CD4-positive, alpha-beta T cell (primary cell): ENCODE results near the gene CFAP100. TPM values are rescaled to one million over a fixed set of nuclear protein-coding genes. Genes with fewer than 3 reads are reported as not detected.

Source experiments
- ATAC-seq: fragments of 200-7000 bp; cut with Tn5 transposase; one replicate; pipeline ENCODE4 v1.10.0; 2022; ENCODE audit warnings: mild to moderate bottlenecking; ENCODE audit not compliant: poor library complexity
- CTCF ChIA-PET: fragments of 350-600 bp; sonication (Branson Sonifier 250); formaldehyde crosslinking; loops from one replicate; lab custom pipeline; 2021; ENCODE audit warnings: antibody characterized with exemption, inconsistent platforms; lab: Charles Lee
- POLR2A ChIA-PET: fragments of 350-600 bp; sonication (Branson Sonifier 250); formaldehyde crosslinking; loops from one replicate; lab custom pipeline; 2021; ENCODE audit warnings: antibody characterized with exemption, inconsistent platforms; lab: Charles Lee
- DNase-seq, 14 experiments: peaks; one replicate each; pipeline ENCODE4 v3.0.0-alpha.2; 2013 to 2020; ENCODE audit warnings: mixed read lengths in 2 of 14
- H3K27ac ChIP-seq, 2 donors: one replicate each; pipeline versions ENCODE4 v1.5.1 to v1.7.0; 2013; ENCODE audit warnings: low read length in 2 of 2, low read depth in 1 of 2, mild to moderate bottlenecking in 1 of 2
- H3K27me3 ChIP-seq, 2 experiments: 1 replicate in 1 of 2; 2 replicates in 1 of 2; pipeline versions ENCODE4 v1.6.1 to v1.7.0; 2013; ENCODE audit warnings: low read length in 2 of 2, control low read depth in 1 of 2, mild to moderate bottlenecking in 1 of 2, moderate library complexity in 1 of 2; ENCODE audit not compliant: insufficient read depth in 2 of 2, control insufficient read depth in 1 of 2
- H3K36me3 ChIP-seq: one replicate; pipeline ENCODE4 v1.6.1; 2013; ENCODE audit warnings: low read length, control low read depth; ENCODE audit not compliant: insufficient read depth
- H3K4me1 ChIP-seq: one replicate; pipeline ENCODE4 v1.6.1; 2013; ENCODE audit warnings: low read length, control low read depth; ENCODE audit not compliant: insufficient read depth
- H3K4me3 ChIP-seq: one replicate; pipeline ENCODE4 v1.5.1; 2013; ENCODE audit warnings: mild to moderate bottlenecking, low read length, moderate library complexity
- H3K9me3 ChIP-seq, 2 experiments: 1 replicate in 1 of 2; 2 replicates in 1 of 2; pipeline versions ENCODE4 v1.6.1 to v1.7.0; 2013; ENCODE audit warnings: low read length in 2 of 2, mild to moderate bottlenecking in 2 of 2, control low read depth in 1 of 2, moderate library complexity in 1 of 2; ENCODE audit not compliant: control insufficient read depth in 1 of 2, insufficient read depth in 1 of 2
- H3K27ac Mint-ChIP-seq: one replicate; pipeline ENCODE4 v1.8.0; 2020; ENCODE audit warnings: mixed read lengths
- H3K27me3 Mint-ChIP-seq: one replicate; pipeline ENCODE4 v1.8.0; 2021; ENCODE audit warnings: mixed read lengths
- H3K36me3 Mint-ChIP-seq: one replicate; pipeline ENCODE4 v1.8.0; 2021; ENCODE audit warnings: low read depth, mixed read lengths
- H3K4me1 Mint-ChIP-seq: one replicate; pipeline ENCODE4 v1.8.0; 2021; ENCODE audit warnings: low read depth, mixed read lengths
- H3K4me3 Mint-ChIP-seq: one replicate; pipeline ENCODE4 v1.8.0; 2020; ENCODE audit warnings: mild to moderate bottlenecking, mixed read lengths
- H3K9me3 Mint-ChIP-seq: one replicate; pipeline ENCODE4 v1.8.0; 2020; ENCODE audit warnings: mixed read lengths
- intact Hi-C, 2 experiments: fragments of 100-400 bp; cut with DNase I in 1 of 2; cut with micrococcal nuclease in 1 of 2; formaldehyde crosslinking; loops; one replicate each; pipeline versions ENCODE4 v1.15.1 to v1.9.0; 2023 to 2025; cut with DNase I, micrococcal nuclease
- total RNA-seq, 174 experiments: library from RNA in 2 of 174; stranded (reverse) in 2 of 174; gene quantifications; one replicate each; pipeline ENCODE4 v1.2.3 and lab custom pipeline; 2021 to 2026
- TF ChIP-seq, protein P1 (sequence below): fragments of 200-600 bp; IDR thresholded peaks from one replicate; pipeline ENCODE4 v1.8.0; 2022; ENCODE audit warnings: antibody characterized with exemption, mild to moderate bottlenecking

The CFAP100 gene
- total RNA-seq, 2 experiments from 2014 or later, result not detected

DNA sequence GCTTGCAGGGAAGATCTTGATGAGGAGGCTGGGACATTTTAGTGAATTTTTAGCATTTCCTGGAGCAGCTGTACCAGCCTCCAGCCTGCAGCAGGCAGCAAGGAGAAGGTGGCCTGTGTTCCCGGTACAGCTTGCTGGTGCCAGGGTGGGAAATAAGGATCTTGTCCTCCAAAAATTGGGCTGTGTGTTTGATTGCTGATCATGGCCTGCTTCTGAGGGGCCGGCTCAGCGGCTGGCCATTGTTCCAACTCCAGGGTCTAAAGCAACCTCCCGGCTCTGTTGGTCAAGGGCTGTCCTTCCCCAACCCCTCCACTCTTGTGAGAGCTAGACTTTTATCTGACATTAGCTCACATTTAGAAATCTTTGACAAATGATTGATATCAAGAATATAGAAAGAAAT lies 5.0 kb downstream of the CFAP100 start:
- ChIA-PET POLR2A (no interaction called here), CTCF (no interaction called here)
- Mint-ChIP-seq H3K4me1 (no peaks in the 10 kb centered on the region), H3K4me3 (no peak overlapping the region), H3K36me3 (no peaks in the 10 kb centered on the region), H3K27me3 (peaks cover 33% of the 10 kb centered on the region), H3K27ac (no peak overlapping the region), H3K9me3 (no peaks in the 10 kb centered on the region)
- Histone ChIP-seq H3K36me3 (no peaks in the 10 kb centered on the region), H3K27me3 (peaks cover 3 to 7% of the 10 kb centered on the region in 2 experiments), H3K27ac (no peak overlapping the region), H3K4me1 (no peaks in the 10 kb centered on the region), H3K9me3 (no peaks in the 10 kb centered on the region), H3K4me3 (no peak overlapping the region)
- ATAC-seq, result no peak
- TF ChIP-seq, protein P1, sequence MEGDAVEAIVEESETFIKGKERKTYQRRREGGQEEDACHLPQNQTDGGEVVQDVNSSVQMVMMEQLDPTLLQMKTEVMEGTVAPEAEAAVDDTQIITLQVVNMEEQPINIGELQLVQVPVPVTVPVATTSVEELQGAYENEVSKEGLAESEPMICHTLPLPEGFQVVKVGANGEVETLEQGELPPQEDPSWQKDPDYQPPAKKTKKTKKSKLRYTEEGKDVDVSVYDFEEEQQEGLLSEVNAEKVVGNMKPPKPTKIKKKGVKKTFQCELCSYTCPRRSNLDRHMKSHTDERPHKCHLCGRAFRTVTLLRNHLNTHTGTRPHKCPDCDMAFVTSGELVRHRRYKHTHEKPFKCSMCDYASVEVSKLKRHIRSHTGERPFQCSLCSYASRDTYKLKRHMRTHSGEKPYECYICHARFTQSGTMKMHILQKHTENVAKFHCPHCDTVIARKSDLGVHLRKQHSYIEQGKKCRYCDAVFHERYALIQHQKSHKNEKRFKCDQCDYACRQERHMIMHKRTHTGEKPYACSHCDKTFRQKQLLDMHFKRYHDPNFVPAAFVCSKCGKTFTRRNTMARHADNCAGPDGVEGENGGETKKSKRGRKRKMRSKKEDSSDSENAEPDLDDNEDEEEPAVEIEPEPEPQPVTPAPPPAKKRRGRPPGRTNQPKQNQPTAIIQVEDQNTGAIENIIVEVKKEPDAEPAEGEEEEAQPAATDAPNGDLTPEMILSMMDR, result no peak
- DNase-seq, result no peak
- intact Hi-C loops, result no loop called here

- Histone ChIP-seq H3K4me1 (no peaks in the 10 kb centered on the region), H3K27ac (no peak overlapping the region), H3K27me3 (peaks cover 0 to 2% of the 10 kb centered on the region in 2 experiments), H3K9me3 (peaks cover 0 to 4% of the 10 kb centered on the region in 2 experiments), H3K36me3 (no peaks in the 10 kb centered on the region), H3K4me3 (no peak overlapping the region)
- CTCF ChIA-PET, result no interaction called here
- H3K9me3 Mint-ChIP-seq, result no peaks in the 10 kb centered on the region
- H3K4me1 Mint-ChIP-seq, result no peaks in the 10 kb centered on the region
- DNase-seq (no peak), ATAC-seq (no peak)
- H3K27me3 Mint-ChIP-seq, result peaks cover 30% of the 10 kb centered on the region
- POLR2A ChIA-PET, result no interaction called here
- intact Hi-C loops, result no loop called here
- no peak overlapping the region for H3K27ac Mint-ChIP-seq
- H3K4me3 Mint-ChIP-seq, result no peak overlapping the region
- H3K36me3 Mint-ChIP-seq, result no peaks in the 10 kb centered on the region
- TF ChIP-seq, protein P1, result no peak
Measured at GRCh38 chr3:126401611-126402160, 7.0 kb downstream of the CFAP100 start.

- POLR2A ChIA-PET, result no interaction called here
- Mint-ChIP-seq H3K27ac (no peak overlapping the region), H3K4me3 (no peak overlapping the region), H3K36me3 (no peaks in the 10 kb centered on the region), H3K9me3 (no peaks in the 10 kb centered on the region), H3K27me3 (peaks cover 34% of the 10 kb centered on the region), H3K4me1 (no peaks in the 10 kb centered on the region)
- Histone ChIP-seq H3K27me3 (peaks cover 0 to 2% of the 10 kb centered on the region in 2 experiments), H3K4me3 (no peak overlapping the region), H3K27ac (no peak overlapping the region), H3K36me3 (no peaks in the 10 kb centered on the region), H3K9me3 (peaks cover 0 to 6% of the 10 kb centered on the region in 2 experiments), H3K4me1 (no peaks in the 10 kb centered on the region)
- intact Hi-C loops, result no loop called here
- CTCF ChIA-PET, result no interaction called here
- TF ChIP-seq, protein P1, result no peak
- ATAC-seq, result no peak
- DNase-seq, result no peak
Measured at GRCh38 chr3:126402178-126402577, 7.5 kb downstream of the CFAP100 start.
